Measurements from ENCODE around the gene KCNN1. TPM values are rescaled to one million over a fixed set of nuclear protein-coding genes. Genes with fewer than 3 reads are reported as not detected.

The KCNN1 gene
- total and polyA plus RNA-seq, 9 of the 15 experiments (the other 6 are each of a cell fraction or from before 2014, with no cell fraction given) = 0.01 to 6.2 (median 0.72) TPM

GRCh38 chr19:18045307-18046050 is 78.6 kb downstream of the KCNN1 start (continued):
- TF ChIP-seq GABPA (tag; conservative IDR thresholded peaks at IDR 0.05; ENCODE audit: low read depth) (0 out of 2 replicates have a peak, but pooled peaks have one; percentile 1), ZNF583 (CRISPR knock-in tag; IDR thresholded peaks at IDR 0.05) (no peak), BCOR (IDR thresholded peaks at IDR 0.05) (peak; percentile 95), LCOR (CRISPR knock-in tag; IDR thresholded peaks at IDR 0.05) (no peak), FOXM1 (IDR thresholded peaks at IDR 0.05; ENCODE audit: low read depth) (no peak), FOXM1 (CRISPR knock-in tag; IDR thresholded peaks at IDR 0.05; ENCODE audit: low read depth) (no peak), HCFC1 (IDR thresholded peaks at IDR 0.05; ENCODE audit: low read depth, low read length) (no peak), SREBF1 (IDR thresholded peaks at IDR 0.05; ENCODE audit: borderline replicate concordance, low read depth, low read length) (no peak), ZKSCAN8 (CRISPR knock-in tag; IDR thresholded peaks at IDR 0.05) (peak; percentile 93), RBM15 (IDR thresholded peaks at IDR 0.05; ENCODE audit: insufficient read depth, low read length) (no peak), CBX1 (IDR thresholded peaks at IDR 0.05; ENCODE audit: low read depth) (peak; percentile 56; the same call in 1 of the 2 replicates), HDAC1 (IDR thresholded peaks at IDR 0.05) (0 out of 4 replicates have a peak, but pooled peaks of 1 of the 2 experiments have one; percentile 18), NRF1 (conservative IDR thresholded peaks at IDR 0.05 in 1 of 2, IDR thresholded peaks at IDR 0.05 in 1 of 2) (peak; percentile 19 to 45; a peak in 3 of 4 replicates), CXXC5 (CRISPR knock-in tag; IDR thresholded peaks at IDR 0.05) (no peak), RBM25 (IDR thresholded peaks at IDR 0.05; ENCODE audit: low read depth, low read length, severe bottlenecking) (peak; percentile 99), SIN3B (IDR thresholded peaks at IDR 0.05; ENCODE audit: low read depth) (no peak), SRSF7 (optimal IDR thresholded peaks at IDR 0.05; ENCODE audit: low read depth, low read length) (no peak), BRD4 (IDR thresholded peaks at IDR 0.05) (no peak), ZNF239 (CRISPR knock-in tag; IDR thresholded peaks at IDR 0.05) (no peak), CHD1 (IDR thresholded peaks at IDR 0.05; ENCODE audit: low read length) (no peak), ZFP36 (IDR thresholded peaks at IDR 0.05; ENCODE audit: low read depth, low read length, partially characterized antibody) (peak; percentile 100), SP2 (IDR thresholded peaks at IDR 0.05; ENCODE audit: extremely low read depth, low read depth, low read length, poor library complexity, severe bottlenecking) (no peak), ZNF436 (CRISPR knock-in tag; IDR thresholded peaks at IDR 0.05) (peak; percentile 98), RBFOX2 (IDR thresholded peaks at IDR 0.05; ENCODE audit: low read depth, low read length) (no peak), POLR2G (IDR thresholded peaks at IDR 0.05; ENCODE audit: low read depth, low read length) (no peak), CBX5 (IDR thresholded peaks at IDR 0.05; ENCODE audit: borderline replicate concordance, low read depth) (no peak), ZNF133 (CRISPR knock-in tag; IDR thresholded peaks at IDR 0.05) (no peak), MTA1 (IDR thresholded peaks at IDR 0.05; ENCODE audit: borderline replicate concordance) (0 out of 2 replicates have a peak, but pooled peaks have one; percentile 4), ZNF12 (CRISPR knock-in tag; IDR thresholded peaks at IDR 0.05) (no peak), ETV1 (tag; conservative IDR thresholded peaks at IDR 0.05; ENCODE audit: low read depth) (peak; percentile 26; the same call in 1 of the 2 replicates), YBX1 (IDR thresholded peaks at IDR 0.05) (no peak)
- TF ChIP-seq, protein P1, sequence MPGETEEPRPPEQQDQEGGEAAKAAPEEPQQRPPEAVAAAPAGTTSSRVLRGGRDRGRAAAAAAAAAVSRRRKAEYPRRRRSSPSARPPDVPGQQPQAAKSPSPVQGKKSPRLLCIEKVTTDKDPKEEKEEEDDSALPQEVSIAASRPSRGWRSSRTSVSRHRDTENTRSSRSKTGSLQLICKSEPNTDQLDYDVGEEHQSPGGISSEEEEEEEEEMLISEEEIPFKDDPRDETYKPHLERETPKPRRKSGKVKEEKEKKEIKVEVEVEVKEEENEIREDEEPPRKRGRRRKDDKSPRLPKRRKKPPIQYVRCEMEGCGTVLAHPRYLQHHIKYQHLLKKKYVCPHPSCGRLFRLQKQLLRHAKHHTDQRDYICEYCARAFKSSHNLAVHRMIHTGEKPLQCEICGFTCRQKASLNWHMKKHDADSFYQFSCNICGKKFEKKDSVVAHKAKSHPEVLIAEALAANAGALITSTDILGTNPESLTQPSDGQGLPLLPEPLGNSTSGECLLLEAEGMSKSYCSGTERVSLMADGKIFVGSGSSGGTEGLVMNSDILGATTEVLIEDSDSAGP (CRISPR knock-in tag; IDR thresholded peaks at IDR 0.05) = no peak

All from K562 (cell line).